HUES64 (cell line): ENCODE data around the gene FOXJ3. TPM values are rescaled to one million over a fixed set of nuclear protein-coding genes. Genes with fewer than 3 reads are reported as not detected.

Experiments
- H3K27ac ChIP-seq: 2 replicates; pipeline ENCODE4 v1.7.0; 2013; ENCODE audit warnings: low read depth, low read length, inconsistent platforms
- H3K27me3 ChIP-seq: 2 replicates; pipeline ENCODE4 v1.6.1; 2013; ENCODE audit warnings: mild to moderate bottlenecking, low read length; ENCODE audit not compliant: insufficient read depth
- H3K36me3 ChIP-seq: 2 replicates; pipeline ENCODE4 v1.6.1; 2013; ENCODE audit warnings: mild to moderate bottlenecking, low read length; ENCODE audit not compliant: insufficient read depth
- H3K4me1 ChIP-seq: 2 replicates; pipeline ENCODE4 v1.6.1; 2013; ENCODE audit warnings: mild to moderate bottlenecking, low read length, moderate library complexity; ENCODE audit not compliant: insufficient read depth
- H3K4me3 ChIP-seq: 2 replicates; pipeline ENCODE4 v1.5.1; 2013; ENCODE audit warnings: mild to moderate bottlenecking, low read length, moderate library complexity
- H3K9ac ChIP-seq: 2 replicates; pipeline ENCODE4 v1.6.1; 2013; ENCODE audit warnings: mild to moderate bottlenecking, low read depth, low read length
- H3K9me3 ChIP-seq: 2 replicates; pipeline ENCODE4 v1.6.1; 2013; ENCODE audit warnings: low read depth, low read length; ENCODE audit not compliant: insufficient read depth
- WGBS: fragments of 150-250, 120-280 bp; methylation state at CpG from one replicate; pipeline ENCODE4 v1.1.7; 2013; ENCODE audit warnings: missing lambda C conversion rate; 5-methylcytosine and 5-hydroxymethylcytosine counted together
- polyA plus RNA-seq, 2 experiments: library from polyadenylated mRNA; stranded (reverse); fragments of 50-300 nt; gene quantifications; one replicate each; pipeline ENCODE4 v1.2.3, GENCODE V29; 2013

FOXJ3 gene
- 25.1 TPM for polyA plus RNA-seq (2013, experiment 1 of 2)
- 28.0 TPM for polyA plus RNA-seq (2013, experiment 2 of 2)

DNA sequence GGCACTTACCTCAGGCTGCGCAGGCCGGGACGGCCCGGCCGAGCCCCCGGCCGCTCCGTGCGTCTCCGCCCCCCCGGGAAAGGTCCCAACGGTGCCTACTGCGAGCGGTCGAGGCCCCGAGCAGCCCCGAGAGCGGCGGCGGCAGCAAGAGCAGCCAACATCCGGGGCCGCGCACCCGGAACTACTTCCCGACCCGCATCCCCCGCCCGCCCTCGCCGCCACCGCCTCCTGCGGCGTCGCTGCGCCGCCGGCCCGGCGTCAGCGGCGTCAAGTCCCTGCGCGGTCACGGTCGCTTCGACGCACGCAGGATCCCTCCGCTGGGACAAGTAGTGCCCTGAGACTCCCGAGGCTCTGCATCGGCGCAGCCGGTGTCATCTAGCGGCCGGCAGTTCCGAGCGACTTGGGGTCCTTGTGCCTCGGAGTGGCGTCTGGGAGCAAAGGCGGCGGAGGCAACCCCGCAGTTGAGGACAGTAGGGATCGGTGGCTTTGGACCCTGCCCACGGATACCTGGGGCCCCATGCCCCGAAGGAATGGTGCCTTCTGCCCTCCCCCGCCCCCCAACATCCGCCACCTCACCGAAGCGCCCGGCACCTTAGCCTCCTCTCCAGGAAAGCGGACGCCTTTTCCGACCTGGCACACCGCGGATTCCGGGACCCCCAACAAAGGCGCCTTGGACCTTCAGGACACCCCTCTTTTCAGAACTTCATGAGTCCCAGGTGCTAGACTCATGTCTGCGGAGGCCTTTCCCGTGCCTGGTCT, at the start of gene FOXJ3:
FOXJ3 (minus strand) TSS at position 186 of the 759 bp plus-strand sequence. CDS start 24,142 bp downstream, outside the sequence.
- Histone ChIP-seq H3K27me3 (no peaks in the 10 kb centered on the region), H3K9ac (peak within 1 kb of the TSS; percentile 94), H3K9me3 (no peaks in the 10 kb centered on the region), H3K36me3 (no peaks in the 10 kb centered on the region), H3K27ac (peak within 1 kb of the TSS; percentile 94), H3K4me3 (peak within 1 kb of the TSS; percentile 90), H3K4me1 (peaks cover 37% of the 10 kb centered on the region)
- WGBS = under 1% methylated on average over 78 of the region's 79 CpGs

DNA sequence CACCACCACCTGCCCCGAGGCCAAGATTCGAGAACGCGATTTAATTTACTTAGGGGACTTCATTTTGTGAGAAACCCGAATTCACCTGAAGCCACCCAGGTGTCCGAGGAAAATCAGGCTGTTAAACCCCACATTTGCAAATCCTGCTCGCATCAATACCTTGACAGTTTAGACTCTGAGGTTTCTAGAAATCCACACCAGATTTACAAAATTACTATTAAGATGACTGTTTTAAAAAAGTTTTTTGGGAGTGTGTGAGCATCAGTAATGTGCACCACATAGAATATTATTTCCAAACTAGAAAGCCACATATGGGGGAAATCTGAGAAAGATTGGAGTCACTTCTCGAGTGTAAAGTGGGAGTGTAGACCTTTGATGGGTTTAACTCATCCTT, 46.2 kb upstream of the FOXJ3 start:
- Histone ChIP-seq H3K27me3 (peaks cover 39% of the 10 kb centered on the region), H3K36me3 (no peaks in the 10 kb centered on the region), H3K4me3 (peak overlapping the region; percentile 64), H3K9ac (peak overlapping the region; percentile 65; the same call in 1 of the 2 replicates), H3K27ac (no peak overlapping the region), H3K4me1 (peaks cover 12% of the 10 kb centered on the region), H3K9me3 (no peaks in the 10 kb centered on the region)
- WGBS = 20% methylated on average over 8 of the region's 8 CpGs

DNA sequence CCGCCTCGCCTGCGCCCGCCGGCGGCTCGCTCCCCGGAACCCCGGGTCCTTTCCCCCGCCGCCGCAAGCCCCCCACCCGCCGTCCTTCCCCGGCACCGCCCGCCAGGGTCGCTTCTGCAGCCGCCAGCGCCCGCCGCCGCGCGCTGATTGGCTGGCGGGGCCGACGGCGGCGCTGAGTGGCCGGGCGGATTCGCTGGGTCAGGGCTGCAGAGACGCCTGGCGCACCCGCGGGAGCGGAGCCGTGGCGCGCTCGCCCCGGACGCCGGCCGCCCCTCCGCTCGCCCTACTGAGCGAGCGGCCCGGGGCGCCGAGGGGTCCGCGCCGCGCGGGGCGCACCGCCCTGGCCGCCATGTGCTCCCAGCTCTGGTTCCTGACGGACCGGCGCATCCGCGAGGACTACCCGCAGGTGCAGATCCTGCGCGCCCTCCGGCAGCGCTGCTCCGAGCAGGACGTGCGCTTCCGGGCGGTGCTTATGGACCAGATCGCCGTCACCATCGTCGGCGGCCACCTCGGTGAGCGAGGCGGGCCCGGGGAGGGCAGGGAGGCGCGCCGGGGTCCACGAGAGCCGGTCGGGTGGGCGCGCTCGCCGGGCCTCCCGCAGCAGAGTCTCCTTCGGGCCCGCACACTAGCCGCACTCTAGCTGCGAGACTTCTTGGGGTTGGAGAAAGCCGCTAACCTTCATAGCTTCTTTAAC, 45.7 kb upstream of the FOXJ3 start, which contains the start of gene RIMKLA:
RIMKLA (plus strand) TSS at position 207 of the 694 bp plus-strand sequence; CDS start at position 350, 143 bp downstream.
- under 1% methylated on average over 101 of the region's 101 CpGs for WGBS
- H3K9ac ChIP-seq = peak within 1 kb of the TSS; percentile 65
- no peak within 1 kb of the TSS for H3K27ac ChIP-seq
- no peaks in the 10 kb centered on the region for H3K36me3 ChIP-seq
- H3K27me3 ChIP-seq = peaks cover 39% of the 10 kb centered on the region
- H3K4me1 ChIP-seq = peaks cover 12% of the 10 kb centered on the region
- H3K9me3 ChIP-seq = no peaks in the 10 kb centered on the region
- peak within 1 kb of the TSS; percentile 64 for H3K4me3 ChIP-seq

DNA sequence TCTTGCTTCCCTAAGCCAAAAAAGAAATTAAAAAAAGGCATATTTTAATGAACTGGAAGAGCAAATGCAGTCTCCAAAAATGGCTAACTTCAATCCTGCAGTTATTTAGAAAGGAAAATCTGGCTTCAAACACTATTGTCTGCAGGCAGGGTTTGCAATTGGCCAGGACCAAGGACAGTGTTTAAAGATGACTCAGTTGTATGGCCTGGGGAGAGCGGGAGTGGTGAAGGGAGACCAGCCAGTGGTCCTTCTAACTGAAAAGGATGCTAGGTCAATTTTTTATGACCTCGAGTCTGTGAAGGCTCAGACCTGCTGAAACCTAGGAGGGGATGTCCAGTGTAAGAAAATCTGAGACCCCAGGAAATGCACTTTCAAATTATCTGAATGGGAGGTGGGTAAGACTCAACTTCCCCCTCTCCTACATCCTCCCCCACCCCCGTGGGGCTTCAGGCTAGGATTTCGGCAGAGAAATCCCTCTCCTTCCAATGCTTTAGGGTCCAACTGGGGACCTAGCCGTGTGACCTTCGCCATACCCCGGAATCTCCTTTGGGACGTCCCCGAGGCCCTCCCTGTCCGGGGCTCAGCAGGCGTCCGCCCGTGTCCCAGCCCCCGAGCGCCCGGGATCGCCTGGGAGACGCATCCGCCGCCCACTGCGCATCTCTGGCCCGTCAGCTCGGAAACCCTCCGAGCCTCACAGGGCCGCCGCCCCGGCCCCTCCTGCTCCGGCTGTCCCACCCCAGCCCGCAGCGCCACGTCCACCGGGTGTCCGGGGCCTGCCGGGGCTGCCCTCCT, 45.0 kb upstream of the FOXJ3 start:
- WGBS = 1% methylated on average over 34 of the region's 34 CpGs
- Histone ChIP-seq H3K27ac (no peak overlapping the region), H3K27me3 (peaks cover 39% of the 10 kb centered on the region), H3K4me3 (peak overlapping the region; percentile 64), H3K36me3 (no peaks in the 10 kb centered on the region), H3K9me3 (no peaks in the 10 kb centered on the region), H3K9ac (no peak overlapping the region; the same call in 1 of the 2 replicates), H3K4me1 (peaks cover 7% of the 10 kb centered on the region; the same call in 1 of the 2 replicates)

DNA sequence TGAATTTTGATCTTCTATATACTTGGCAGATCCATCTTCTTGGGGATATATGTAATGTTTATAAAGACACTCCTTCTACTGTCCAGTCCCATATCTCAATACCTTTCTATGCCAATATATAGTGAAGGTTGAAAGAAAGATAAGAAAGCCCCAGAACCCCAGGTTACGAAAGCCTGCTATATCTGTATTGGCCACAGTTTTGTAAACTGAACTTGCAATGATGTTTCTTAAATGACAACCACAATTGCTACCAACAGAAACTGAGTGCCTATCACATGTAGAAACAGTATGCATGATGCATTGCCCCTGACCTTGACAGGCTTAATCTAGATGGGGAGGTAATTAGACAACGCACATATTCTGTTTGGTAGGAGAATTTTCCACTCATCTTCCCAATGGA, 37.8 kb upstream of the FOXJ3 start:
- peaks cover 20% of the 10 kb centered on the region for H3K27me3 ChIP-seq
- H3K9me3 ChIP-seq = no peaks in the 10 kb centered on the region
- 100% methylated on average over 2 of the region's 2 CpGs for WGBS

DNA sequence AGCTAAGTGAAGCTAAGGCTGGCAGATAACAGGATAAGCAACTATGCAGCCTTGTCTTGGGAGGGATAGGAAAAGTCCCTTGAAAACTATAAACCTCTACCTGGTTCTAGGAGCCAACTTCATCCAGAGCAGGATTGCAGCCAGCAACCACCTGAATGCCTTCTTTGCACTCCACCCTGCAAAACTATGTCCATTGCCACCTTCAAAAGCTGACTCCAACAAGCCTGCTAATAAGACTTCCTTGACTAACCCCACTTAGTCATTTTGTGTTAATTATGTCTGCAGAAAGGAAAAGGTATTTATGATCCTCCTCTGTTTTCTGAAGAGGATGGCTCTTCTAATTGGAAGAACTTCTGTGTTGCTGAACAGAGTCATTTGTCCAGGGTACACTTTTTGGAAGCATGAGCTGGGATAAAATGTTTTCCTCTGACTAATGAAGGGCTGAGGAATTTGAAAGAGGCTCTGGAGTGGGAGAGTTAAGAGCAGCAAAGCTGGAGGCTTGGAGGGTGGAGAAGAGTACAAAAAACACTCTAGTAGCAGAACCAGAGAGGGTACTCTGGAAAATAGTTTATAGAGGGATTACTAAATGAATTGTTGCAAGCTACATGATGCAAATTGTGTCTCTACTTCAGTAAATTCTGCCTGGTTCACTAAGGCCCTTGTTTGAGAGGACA, 36.0 kb upstream of the FOXJ3 start:
- Histone ChIP-seq H3K27me3 (peaks cover 20% of the 10 kb centered on the region), H3K27ac (no peak overlapping the region), H3K4me3 (no peak overlapping the region), H3K4me1 (no peaks in the 10 kb centered on the region), H3K9me3 (no peaks in the 10 kb centered on the region), H3K9ac (no peak overlapping the region), H3K36me3 (no peaks in the 10 kb centered on the region)

More for the DNA sequence above, 37.8 kb upstream of the FOXJ3 start:
- no peak overlapping the region for H3K4me3 ChIP-seq
- H3K4me1 ChIP-seq = no peaks in the 10 kb centered on the region
- no peaks in the 10 kb centered on the region for H3K36me3 ChIP-seq
- H3K9ac ChIP-seq = no peak overlapping the region
- no peak overlapping the region for H3K27ac ChIP-seq

DNA sequence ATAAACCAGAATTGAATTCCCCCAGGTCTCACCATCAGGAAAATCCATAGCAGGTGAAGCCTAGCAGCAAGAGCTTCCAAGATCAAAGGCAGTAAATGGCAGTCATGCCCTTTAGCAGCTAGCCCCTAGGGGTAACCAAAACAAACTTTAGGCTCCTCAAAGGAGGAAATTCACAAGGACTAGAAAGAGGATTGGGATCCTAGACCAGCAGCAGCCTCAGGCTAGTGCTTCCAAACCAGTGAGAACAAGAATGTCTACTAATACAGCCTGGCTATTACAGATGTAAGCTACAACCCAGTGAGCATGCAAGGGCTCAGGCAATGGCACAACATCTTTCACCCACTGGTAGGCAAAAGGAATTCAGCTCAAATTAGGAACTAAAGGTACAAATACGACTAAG, 34.4 kb upstream of the FOXJ3 start:
- no peaks in the 10 kb centered on the region for H3K9me3 ChIP-seq
- H3K4me1 ChIP-seq = no peaks in the 10 kb centered on the region
- no peak overlapping the region for H3K9ac ChIP-seq
- H3K27ac ChIP-seq = no peak overlapping the region
- no peaks in the 10 kb centered on the region for H3K36me3 ChIP-seq
- peaks cover 20% of the 10 kb centered on the region for H3K27me3 ChIP-seq
- no peak overlapping the region for H3K4me3 ChIP-seq
- WGBS = 95% methylated on average over 1 of the region's 1 CpG

DNA sequence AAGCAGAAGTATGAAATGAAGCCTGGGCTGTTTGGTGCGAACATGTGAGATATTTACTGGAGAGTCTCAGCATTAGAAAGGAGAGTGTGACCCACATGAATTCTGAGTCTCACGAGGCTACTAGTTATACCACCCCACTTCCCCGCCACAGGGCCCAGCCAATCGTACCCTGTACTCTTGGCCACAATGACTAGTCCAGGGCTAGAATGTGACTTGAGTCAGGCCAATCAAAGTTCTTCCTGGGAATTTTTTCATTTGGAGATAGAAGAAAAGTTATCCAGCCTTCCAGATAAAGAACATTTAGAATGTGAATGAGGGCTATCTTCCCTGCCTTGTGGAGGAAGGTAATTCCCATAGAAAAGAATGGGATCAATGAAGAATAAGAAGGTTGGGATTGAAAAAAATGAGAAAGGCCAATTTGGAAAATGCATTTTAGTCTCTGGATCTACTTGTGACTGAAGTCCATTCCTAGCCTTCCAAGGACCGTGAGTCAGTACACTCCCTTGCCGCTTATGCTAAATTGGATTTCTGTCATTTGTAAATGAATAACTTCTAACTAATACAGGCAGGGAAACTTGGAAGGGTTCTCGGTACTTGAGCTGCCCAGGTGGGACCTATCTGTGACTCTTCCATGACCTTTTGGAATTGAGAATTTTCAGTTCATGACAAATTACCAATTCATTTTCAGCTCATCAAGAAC, 33.2 kb upstream of the FOXJ3 start:
- no peak overlapping the region for H3K4me3 ChIP-seq
- 84% methylated on average over 6 of the region's 7 CpGs for WGBS
- H3K9me3 ChIP-seq = no peaks in the 10 kb centered on the region
- peaks cover 20% of the 10 kb centered on the region for H3K27me3 ChIP-seq
- no peak overlapping the region for H3K9ac ChIP-seq
- no peak overlapping the region for H3K27ac ChIP-seq
- H3K4me1 ChIP-seq = no peaks in the 10 kb centered on the region
- H3K36me3 ChIP-seq = no peaks in the 10 kb centered on the region

DNA sequence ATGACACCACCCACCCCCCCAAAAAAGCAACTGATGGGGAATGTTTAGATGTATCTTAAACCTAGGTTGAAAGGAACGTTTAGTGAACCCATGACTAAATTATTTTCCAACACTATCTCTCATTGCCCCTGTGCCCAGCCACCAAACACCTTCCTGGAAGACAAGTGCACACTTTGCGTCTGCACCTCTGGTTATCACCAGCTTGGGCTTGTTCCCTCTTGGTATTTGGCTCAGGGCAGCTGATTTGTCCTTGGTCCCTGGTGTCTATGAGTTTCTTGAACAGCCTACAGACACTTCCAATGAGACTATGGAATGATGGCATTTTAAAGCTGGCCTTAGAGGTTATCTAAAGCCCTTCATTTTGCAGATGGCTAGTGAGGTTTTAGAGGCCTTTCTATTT, 30.1 kb upstream of the FOXJ3 start:
- no peaks in the 10 kb centered on the region for H3K36me3 ChIP-seq
- H3K9ac ChIP-seq = no peak overlapping the region
- H3K27me3 ChIP-seq = peaks cover 5% of the 10 kb centered on the region; the same call in 1 of the 2 replicates
- no peaks in the 10 kb centered on the region for H3K4me1 ChIP-seq
- no peaks in the 10 kb centered on the region for H3K9me3 ChIP-seq
- no peak overlapping the region for H3K4me3 ChIP-seq
- no peak overlapping the region for H3K27ac ChIP-seq
- WGBS = 79% methylated on average over 2 of the region's 2 CpGs

DNA sequence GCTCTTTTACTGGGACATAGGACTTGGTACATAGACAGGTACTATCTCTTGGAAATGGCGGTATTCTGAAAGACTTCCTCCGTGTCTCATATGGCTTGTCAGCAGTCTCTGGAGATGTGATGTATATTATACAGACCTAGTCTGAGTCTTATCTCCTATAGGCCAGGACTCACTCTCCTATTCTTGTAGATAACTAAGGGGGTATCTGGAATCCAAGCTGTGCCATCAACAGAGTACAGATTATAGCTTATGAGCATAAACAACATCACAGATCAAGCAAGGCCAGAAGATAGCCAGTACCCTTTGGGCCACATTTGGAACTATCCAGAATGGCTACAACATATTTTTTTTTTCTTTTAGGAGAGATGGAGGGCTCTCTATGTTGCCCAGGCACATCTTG, 29.5 kb upstream of the FOXJ3 start:
- Histone ChIP-seq H3K9ac (no peak overlapping the region), H3K9me3 (no peaks in the 10 kb centered on the region), H3K4me1 (no peaks in the 10 kb centered on the region), H3K27ac (no peak overlapping the region), H3K4me3 (no peak overlapping the region), H3K36me3 (no peaks in the 10 kb centered on the region), H3K27me3 (no peaks in the 10 kb centered on the region)
- WGBS = 100% methylated on average over 2 of the region's 2 CpGs
